HCT116 (cell line): ENCODE measurements around the gene SLC4A7. TPM values are rescaled to one million over a fixed set of nuclear protein-coding genes. Genes with fewer than 3 reads are reported as not detected.

Experiments
- ATAC-seq: fragments of 200-7000 bp; cut with Tn5 transposase; 2 replicates; pipeline ENCODE4 v1.9.1; 2020; ENCODE audit warnings: mild to moderate bottlenecking, moderate library complexity
- BruUV-seq: library from RNA; stranded (reverse); fragments of 400-500 nt; replicated peaks from 2 replicates; lab custom pipeline; 2021; lab: Mats Ljungman, UMichigan
- CTCF ChIA-PET: fragments of 300-600 bp; sonication (Branson Sonifier 250); formaldehyde crosslinking; loops from one replicate; lab custom pipeline; 2021; ENCODE audit warnings: antibody characterized with exemption; lab: Charles Lee
- POLR2A ChIA-PET: fragments of 300-600, 350-600 bp; sonication (Branson Sonifier 250); formaldehyde crosslinking; loops from one replicate; lab custom pipeline; 2021; ENCODE audit warnings: antibody characterized with exemption; lab: Charles Lee
- RAD21 ChIA-PET, 2 experiments: fragments of 300-600 bp; sonication (Branson Sonifier 250); formaldehyde crosslinking; loops; one replicate each; lab custom pipeline; 2023; ENCODE audit warnings: low total read pairs in 2 of 2; ENCODE audit not compliant: uncharacterized antibody in 2 of 2, unreplicated experiment in 2 of 2, low non-redundant PET in 1 of 2; lab: Charles Lee
- DNase-seq: peaks from one replicate; pipeline ENCODE4 v3.0.0-alpha.2; 2010; ENCODE audit warnings: low read depth, low spot score
- H2AFZ ChIP-seq: fragments of 200-600 bp; shearing (Covaris generic), sonication (generic); 2 replicates; pipeline ENCODE4 v1.6.1; 2017; ENCODE audit warnings: low read depth, mixed run types, mixed read lengths, antibody characterized with exemption, low read length; ENCODE audit not compliant: poor library complexity, severe bottlenecking
- H3K27ac ChIP-seq: 2 replicates; pipeline ENCODE4 v1.5.1; 2012; ENCODE audit warnings: low read depth, low read length
- H3K27me3 ChIP-seq: fragments of 200-600 bp; sonication (generic); 2 replicates; pipeline ENCODE4 v1.6.1; 2016; ENCODE audit warnings: mixed run types, low read length, mixed read lengths; ENCODE audit not compliant: insufficient read depth
- H3K36me3 ChIP-seq, 2 experiments: fragments of 200-500 bp in 1 of 2; fragments of 200-600 bp in 1 of 2; sonication (Bioruptor generic) in 1 of 2; sonication (generic) in 1 of 2; 2 replicates each; pipeline versions ENCODE4 v1.5.1 to v1.6.1; 2014 to 2016; ENCODE audit warnings: low read length in 2 of 2, inconsistent platforms in 1 of 2, mixed read lengths in 1 of 2, mixed run types in 1 of 2; ENCODE audit not compliant: insufficient read depth in 2 of 2, control insufficient read depth in 1 of 2
- H3K4me1 ChIP-seq, 2 experiments: fragments of 200-600 bp in 1 of 2; sonication (generic) in 1 of 2; 2 replicates each; pipeline versions ENCODE4 v1.5.1 to v1.6.1; 2012 to 2017; ENCODE audit warnings: low read length in 2 of 2, inconsistent platforms in 1 of 2, mild to moderate bottlenecking in 1 of 2, mixed read lengths in 1 of 2, mixed run types in 1 of 2, moderate library complexity in 1 of 2; ENCODE audit not compliant: insufficient read depth in 2 of 2, control insufficient read depth in 1 of 2
- H3K4me2 ChIP-seq: fragments of 200-600 bp; sonication (generic); 2 replicates; pipeline ENCODE4 v1.6.1; 2017; ENCODE audit warnings: mixed run types, low read length, mixed read lengths
- H3K4me3 ChIP-seq, 2 experiments: fragments of 200-600 bp in 1 of 2; sonication (generic) in 1 of 2; replicated peaks in 1 of 2; 2 replicates each; pipeline ENCODE4 v1.5.1; 2011 to 2016; ENCODE audit warnings: low read length in 2 of 2, control low read depth in 1 of 2, low read depth in 1 of 2, mild to moderate bottlenecking in 1 of 2, mixed read lengths in 1 of 2, mixed run types in 1 of 2
- H3K79me2 ChIP-seq: fragments of 200-600 bp; sonication (generic); 2 replicates; pipeline ENCODE4 v1.6.1; 2017; ENCODE audit warnings: mild to moderate bottlenecking, mixed run types, low read length, moderate library complexity, mixed read lengths; ENCODE audit not compliant: insufficient read depth
- H3K9ac ChIP-seq: fragments of 200-600 bp; sonication (generic); 2 replicates; pipeline ENCODE4 v1.6.1; 2016; ENCODE audit warnings: low read length, mixed read lengths
- H3K9me2 ChIP-seq: fragments of 200-600 bp; sonication (generic), shearing (Covaris generic); 2 replicates; pipeline ENCODE4 v1.6.1; 2017; ENCODE audit warnings: mixed run types, mild to moderate bottlenecking, moderate library complexity; ENCODE audit not compliant: insufficient read depth
- H3K9me3 ChIP-seq, 2 experiments: fragments of 200-500 bp in 1 of 2; fragments of 200-600 bp in 1 of 2; sonication (Bioruptor generic) in 1 of 2; sonication (generic) in 1 of 2; 2 replicates each; pipeline ENCODE4 v1.6.1; 2014 to 2017; ENCODE audit warnings: low read length in 2 of 2, mixed read lengths in 2 of 2, inconsistent platforms in 1 of 2, low read depth in 1 of 2, mild to moderate bottlenecking in 1 of 2, mixed run types in 1 of 2, moderate library complexity in 1 of 2; ENCODE audit not compliant: control insufficient read depth in 1 of 2, insufficient read depth in 1 of 2
- H4K20me1 ChIP-seq: fragments of 200-600 bp; sonication (generic), shearing (Covaris generic); 2 replicates; pipeline ENCODE4 v1.6.1; 2017; ENCODE audit warnings: mixed run types, mild to moderate bottlenecking, moderate library complexity; ENCODE audit not compliant: insufficient read depth
- ATF3 ChIP-seq: IDR thresholded peaks from 2 replicates; pipeline ENCODE4 v1.6.1; 2012
- CBX3 ChIP-seq: IDR thresholded peaks from 2 replicates; pipeline ENCODE4 v1.6.1; 2012; ENCODE audit warnings: low read depth
- CEBPB ChIP-seq: IDR thresholded peaks from 2 replicates; pipeline ENCODE4 v1.6.1; 2012; ENCODE audit warnings: low read depth
- CTCF ChIP-seq, 3 experiments: fragments of 200-600 bp in 1 of 3; sonication (generic) in 1 of 3; IDR thresholded peaks in 2 of 3; conservative IDR thresholded peaks in 1 of 3; 2 replicates each; pipeline ENCODE4 v1.5.1; 2012 to 2017; ENCODE audit warnings: low read depth in 2 of 3, low read length in 2 of 3, antibody characterized with exemption in 1 of 3, borderline replicate concordance in 1 of 3, control low read depth in 1 of 3, mild to moderate bottlenecking in 1 of 3, mixed read lengths in 1 of 3, mixed run types in 1 of 3, moderate library complexity in 1 of 3; ENCODE audit not compliant: insufficient read depth in 1 of 3
- EGR1 ChIP-seq: IDR thresholded peaks from 2 replicates; pipeline ENCODE4 v1.6.1; 2012; ENCODE audit warnings: low read depth
- ELF1 ChIP-seq: IDR thresholded peaks from 2 replicates; pipeline ENCODE4 v1.6.1; 2012; ENCODE audit warnings: low read depth, borderline replicate concordance
- EZH2 ChIP-seq: fragments of 200-600 bp; sonication (generic); IDR thresholded peaks from 2 replicates; pipeline ENCODE4 v1.6.1; 2017; ENCODE audit warnings: antibody characterized with exemption, mixed run types
- EZH2phosphoT487 ChIP-seq: fragments of 200-600 bp; IDR thresholded peaks from 2 replicates; pipeline ENCODE4 v1.6.1; 2018; ENCODE audit warnings: antibody characterized with exemption, borderline replicate concordance
- FOSL1 ChIP-seq: IDR thresholded peaks from 2 replicates; pipeline ENCODE4 v1.6.1; 2012; ENCODE audit warnings: low read depth
- JUND ChIP-seq: IDR thresholded peaks from 2 replicates; pipeline ENCODE4 v1.6.1; 2012
- MAX ChIP-seq: IDR thresholded peaks from 2 replicates; pipeline ENCODE4 v1.6.1; 2012
- POLR2A ChIP-seq: IDR thresholded peaks from 2 replicates; pipeline ENCODE4 v1.7.0; 2011; ENCODE audit warnings: borderline replicate concordance; ENCODE audit not compliant: insufficient read depth, insufficient read length; ENCODE audit errors: extremely low read depth
- RAD21 ChIP-seq: IDR thresholded peaks from 2 replicates; pipeline ENCODE4 v1.6.1; 2012; ENCODE audit warnings: low read depth, mild to moderate bottlenecking
- REST ChIP-seq: IDR thresholded peaks from 2 replicates; pipeline ENCODE4 v1.6.1; 2012; ENCODE audit warnings: low read depth
- SP1 ChIP-seq: IDR thresholded peaks from 2 replicates; pipeline ENCODE4 v1.6.1; 2012; ENCODE audit warnings: low read depth
- SRF ChIP-seq: IDR thresholded peaks from 2 replicates; pipeline ENCODE4 v1.6.1; 2012; ENCODE audit warnings: low read depth
- TCF7L2 ChIP-seq: IDR thresholded peaks from 2 replicates; pipeline ENCODE4 v1.7.0; 2011; ENCODE audit warnings: borderline replicate concordance, inconsistent platforms; ENCODE audit not compliant: insufficient read depth, insufficient read length; ENCODE audit errors: extremely low read depth
- YY1 ChIP-seq: IDR thresholded peaks from 2 replicates; pipeline ENCODE4 v1.6.1; 2011; ENCODE audit warnings: low read length, low read depth, moderate library complexity, mild to moderate bottlenecking; ENCODE audit not compliant: insufficient replicate concordance; ENCODE audit errors: extremely low read depth
- ZFX ChIP-seq: fragments of 450-650 bp; IDR thresholded peaks from 2 replicates; pipeline ENCODE4 v1.6.1; 2017
- ZNF274 ChIP-seq: fragments of 200-500 bp; sonication (Bioruptor generic); IDR thresholded peaks from 2 replicates; pipeline ENCODE4 v1.6.1; 2014; ENCODE audit warnings: mild to moderate bottlenecking, low read depth, low read length, inconsistent platforms
- intact Hi-C: fragments of 100-400 bp; cut with micrococcal nuclease; formaldehyde crosslinking; loops from 2 replicates; pipeline ENCODE4 v1.10.0; 2022
- total RNA-seq: library from RNA; stranded (reverse); gene quantifications from one replicate; pipeline ENCODE4 v1.2.1, GENCODE V29; 2021; ENCODE audit not compliant: unreplicated experiment

The SLC4A7 gene
- total RNA-seq, 1 experiment from 2014 or later = 37.6 TPM

GRCh38 chr3:27458929-27459328 is 25.3 kb downstream of the SLC4A7 start:
- ChIA-PET CTCF (interaction anchor here (1.2 kb wide), 1 partner anchor 13 kb away, joined by 3 read pairs; no protein-coding TSS in a partner anchor), RAD21 (no interaction called here), POLR2A (no interaction called here)
- H3K9ac ChIP-seq = no peak overlapping the region
- DNase-seq = no peak
- intact Hi-C loops = no loop called here
- H3K9me3 ChIP-seq = no peaks in the 10 kb centered on the region
- BruUV-seq = no TSS peak
- no peak for TF ChIP-seq ELF1
- TF ChIP-seq EZH2phosphoT487 = no peak
- TF ChIP-seq SP1 = no peak
- no peak for TF ChIP-seq CTCF (IDR thresholded peaks at IDR 0.05 in 2 of 3, conservative IDR thresholded peaks at IDR 0.05 in 1 of 3; ENCODE audit: borderline replicate concordance in 1 of 3, insufficient read depth in 1 of 3, low read depth in 2 of 3, low read length in 2 of 3)
- no peak for TF ChIP-seq ZFX
- TF ChIP-seq YY1 = no peak
- TF ChIP-seq CEBPB = no peak
- TF ChIP-seq SRF = no peak
- no peak for TF ChIP-seq ATF3
- TF ChIP-seq TCF7L2 = no peak
- no peak for TF ChIP-seq EGR1
- TF ChIP-seq FOSL1 = no peak
- TF ChIP-seq MAX = no peak
- no peak for TF ChIP-seq REST
- no peak for TF ChIP-seq POLR2A
- TF ChIP-seq EZH2 = no peak
- no peak for TF ChIP-seq CBX3
- TF ChIP-seq ZNF274 = no peak
- TF ChIP-seq RAD21 = no peak
- TF ChIP-seq JUND = no peak
- no peak overlapping the region for H3K4me3 ChIP-seq
- no peak overlapping the region for H3K4me2 ChIP-seq
- H3K27ac ChIP-seq = no peak overlapping the region
- H2AFZ ChIP-seq = no peak overlapping the region
- H3K79me2 ChIP-seq = peaks cover 87% of the 10 kb centered on the region
- no peak for ATAC-seq
- H3K36me3 ChIP-seq = no peaks in the 10 kb centered on the region
- H3K27me3 ChIP-seq = no peaks in the 10 kb centered on the region
- no peaks in the 10 kb centered on the region for H3K9me2 ChIP-seq
- peaks cover 16% of the 10 kb centered on the region; the same call in 1 of the 2 replicates for H4K20me1 ChIP-seq
- no peaks in the 10 kb centered on the region for H3K4me1 ChIP-seq
